Astrocyte of the spinal cord (primary cell): ENCODE measurements around the gene EPG5.

ENCODE experiments used
- DNase-seq: peaks from one replicate; pipeline ENCODE4 v3.0.0; 2011; ENCODE audit warnings: low read depth, low spot score
- H3K4me3 ChIP-seq: 2 replicates; pipeline ENCODE4 v1.5.1; 2011; ENCODE audit warnings: low read depth, mild to moderate bottlenecking, low read length, moderate library complexity
- in situ Hi-C: cut with HindIII; loops from 2 replicates; pipeline ENCODE4 v1.10.0; 2017; ENCODE audit warnings: low sequenced_read_pairs
- TF ChIP-seq, protein P1 (sequence below): IDR thresholded peaks from 2 replicates; pipeline ENCODE4 v1.5.1; 2012; ENCODE audit warnings: low read depth, mild to moderate bottlenecking, low read length, inconsistent platforms

The EPG5 gene

DNA sequence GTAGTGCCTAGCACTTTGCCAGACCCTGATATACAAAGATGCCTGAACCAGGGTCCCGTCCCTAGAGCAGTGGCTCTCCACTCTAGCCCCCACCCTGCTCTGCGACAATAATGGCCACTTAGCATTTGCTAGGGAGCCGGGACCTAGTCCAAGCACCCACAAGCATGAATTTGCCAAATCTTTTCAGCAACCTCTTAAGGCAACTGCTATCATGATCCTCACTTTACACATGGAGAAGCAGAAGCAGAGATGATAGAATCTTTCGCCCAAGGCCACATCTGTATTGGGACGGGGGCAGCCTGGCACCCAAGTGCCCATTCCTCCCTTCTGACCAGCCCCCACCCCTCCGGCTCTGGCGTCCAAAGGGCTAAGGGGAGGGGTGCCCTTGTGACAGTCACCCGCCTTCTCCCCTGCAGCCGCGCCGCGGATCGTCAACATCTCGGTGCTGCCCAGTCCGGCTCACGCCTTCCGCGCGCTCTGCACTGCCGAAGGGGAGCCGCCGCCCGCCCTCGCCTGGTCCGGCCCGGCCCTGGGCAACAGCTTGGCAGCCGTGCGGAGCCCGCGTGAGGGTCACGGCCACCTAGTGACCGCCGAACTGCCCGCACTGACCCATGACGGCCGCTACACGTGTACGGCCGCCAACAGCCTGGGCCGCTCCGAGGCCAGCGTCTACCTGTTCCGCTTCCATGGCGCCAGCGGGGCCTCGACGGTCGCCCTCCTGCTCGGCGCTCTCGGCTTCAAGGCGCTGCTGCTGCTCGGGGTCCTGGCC is 128.6 kb downstream of the EPG5 start:
- no peak for DNase-seq
- in situ Hi-C loops, result no loop called here
- H3K4me3 ChIP-seq, result no peak overlapping the region
- TF ChIP-seq, protein P1, sequence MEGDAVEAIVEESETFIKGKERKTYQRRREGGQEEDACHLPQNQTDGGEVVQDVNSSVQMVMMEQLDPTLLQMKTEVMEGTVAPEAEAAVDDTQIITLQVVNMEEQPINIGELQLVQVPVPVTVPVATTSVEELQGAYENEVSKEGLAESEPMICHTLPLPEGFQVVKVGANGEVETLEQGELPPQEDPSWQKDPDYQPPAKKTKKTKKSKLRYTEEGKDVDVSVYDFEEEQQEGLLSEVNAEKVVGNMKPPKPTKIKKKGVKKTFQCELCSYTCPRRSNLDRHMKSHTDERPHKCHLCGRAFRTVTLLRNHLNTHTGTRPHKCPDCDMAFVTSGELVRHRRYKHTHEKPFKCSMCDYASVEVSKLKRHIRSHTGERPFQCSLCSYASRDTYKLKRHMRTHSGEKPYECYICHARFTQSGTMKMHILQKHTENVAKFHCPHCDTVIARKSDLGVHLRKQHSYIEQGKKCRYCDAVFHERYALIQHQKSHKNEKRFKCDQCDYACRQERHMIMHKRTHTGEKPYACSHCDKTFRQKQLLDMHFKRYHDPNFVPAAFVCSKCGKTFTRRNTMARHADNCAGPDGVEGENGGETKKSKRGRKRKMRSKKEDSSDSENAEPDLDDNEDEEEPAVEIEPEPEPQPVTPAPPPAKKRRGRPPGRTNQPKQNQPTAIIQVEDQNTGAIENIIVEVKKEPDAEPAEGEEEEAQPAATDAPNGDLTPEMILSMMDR, result no peak

DNA sequence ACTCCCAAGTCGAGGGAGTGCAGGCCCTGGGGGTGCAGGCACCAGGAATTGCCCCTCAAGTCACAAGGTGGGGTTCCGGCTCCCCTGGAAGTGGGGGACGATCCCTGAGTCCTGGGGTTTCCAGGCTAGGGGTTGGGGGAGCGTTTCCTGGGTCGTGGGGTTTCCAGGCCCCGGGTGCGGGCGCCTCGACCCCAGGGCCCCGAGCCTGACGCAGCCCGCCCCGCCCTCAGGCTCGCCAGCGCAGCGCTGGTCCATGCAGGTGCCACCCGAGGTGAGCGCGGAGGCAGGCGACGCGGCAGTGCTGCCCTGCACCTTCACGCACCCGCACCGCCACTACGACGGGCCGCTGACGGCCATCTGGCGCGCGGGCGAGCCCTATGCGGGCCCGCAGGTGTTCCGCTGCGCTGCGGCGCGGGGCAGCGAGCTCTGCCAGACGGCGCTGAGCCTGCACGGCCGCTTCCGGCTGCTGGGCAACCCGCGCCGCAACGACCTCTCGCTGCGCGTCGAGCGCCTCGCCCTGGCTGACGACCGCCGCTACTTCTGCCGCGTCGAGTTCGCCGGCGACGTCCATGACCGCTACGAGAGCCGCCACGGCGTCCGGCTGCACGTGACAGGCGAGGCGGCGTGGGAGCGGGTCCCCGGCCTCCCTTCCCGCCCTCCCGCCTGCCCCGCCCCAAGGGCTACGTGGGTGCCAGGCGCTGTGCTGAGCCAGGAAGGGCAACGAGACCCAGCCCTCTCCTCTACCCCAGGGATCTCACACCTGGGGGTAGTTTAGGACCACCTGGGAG is 129.7 kb downstream of the EPG5 start:
- DNase-seq, result peak; percentile 37
- no peak overlapping the region for H3K4me3 ChIP-seq
- TF ChIP-seq, protein P1, result peak; percentile 12
- in situ Hi-C loops, result no loop called here

DNA sequence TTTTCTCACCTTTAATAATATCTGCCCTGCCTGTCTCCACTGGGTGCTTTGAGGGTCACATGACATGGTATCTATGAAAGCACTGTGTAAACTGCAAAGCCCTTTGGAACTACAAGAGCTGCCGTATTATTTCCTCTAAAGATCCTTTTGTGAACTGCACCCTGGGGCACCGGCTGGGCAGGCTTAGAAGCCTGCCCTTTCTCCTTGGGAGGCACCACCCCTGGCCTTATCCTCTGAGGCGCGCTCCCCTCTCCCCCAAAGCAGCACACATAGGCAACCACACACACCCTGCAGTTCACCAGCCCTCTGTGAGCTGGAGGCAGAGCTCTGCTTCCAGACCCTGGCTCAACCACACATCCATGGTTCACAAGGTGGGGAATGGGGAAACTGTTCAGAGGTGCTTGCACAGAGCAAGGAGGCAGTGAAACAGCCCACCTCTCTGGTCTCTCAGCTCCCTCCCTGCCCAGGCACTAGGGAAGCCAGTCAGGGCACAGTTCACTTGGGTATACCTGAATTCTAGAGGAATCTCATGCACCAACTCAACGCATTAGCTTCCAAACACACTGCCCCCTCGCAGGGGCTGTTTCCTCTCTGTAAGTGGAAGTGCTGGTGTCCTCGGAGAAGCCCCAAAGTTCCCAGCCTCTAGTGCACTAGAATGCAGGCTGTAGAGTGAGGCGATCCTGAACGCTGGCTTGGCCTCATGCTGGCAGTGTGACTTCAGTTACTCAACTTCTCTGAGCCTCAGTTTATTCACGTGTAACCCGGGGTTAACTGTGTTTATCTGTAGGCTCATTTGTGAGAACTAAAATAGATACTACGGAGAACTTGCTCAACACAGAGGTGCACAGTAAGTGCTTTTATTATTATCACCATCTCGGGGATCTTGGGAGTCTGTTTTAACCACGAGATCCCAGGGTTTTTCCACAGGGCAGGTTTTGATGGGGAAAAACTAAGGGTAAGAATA is 130.6 kb downstream of the EPG5 start:
- no peak overlapping the region for H3K4me3 ChIP-seq
- DNase-seq, result no peak
- in situ Hi-C loops, result no loop called here
- TF ChIP-seq, protein P1, result no peak

DNA sequence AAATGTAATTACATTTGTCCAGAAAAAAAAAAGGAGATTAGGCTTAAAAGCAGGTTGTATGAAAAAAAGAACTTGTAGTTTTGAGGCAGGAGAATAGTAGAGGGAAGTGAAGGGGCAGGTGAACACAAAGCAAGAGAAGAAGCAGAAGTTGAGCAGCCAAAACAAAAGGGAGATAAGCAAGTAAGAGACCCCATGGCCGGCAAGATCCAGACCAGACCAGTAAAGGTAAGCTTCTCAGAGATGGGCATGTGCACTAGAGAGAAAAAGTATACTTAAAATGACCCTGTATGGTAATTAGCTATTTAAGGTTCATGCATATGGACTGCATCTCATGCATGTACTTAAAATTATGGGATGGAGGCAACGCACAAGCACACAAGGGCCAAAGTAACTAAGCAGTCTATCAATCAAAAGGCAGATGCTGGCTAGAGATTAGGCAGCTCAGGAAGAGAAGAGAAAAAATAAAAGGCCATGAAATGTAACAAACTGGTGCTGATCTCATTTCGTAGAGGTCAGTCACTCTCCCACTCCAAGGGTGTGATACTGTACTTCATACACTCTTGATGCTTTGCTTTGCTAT is 132.0 kb downstream of the EPG5 start:
- TF ChIP-seq, protein P1, result no peak
- in situ Hi-C loops, result no loop called here
- DNase-seq, result no peak

DNA sequence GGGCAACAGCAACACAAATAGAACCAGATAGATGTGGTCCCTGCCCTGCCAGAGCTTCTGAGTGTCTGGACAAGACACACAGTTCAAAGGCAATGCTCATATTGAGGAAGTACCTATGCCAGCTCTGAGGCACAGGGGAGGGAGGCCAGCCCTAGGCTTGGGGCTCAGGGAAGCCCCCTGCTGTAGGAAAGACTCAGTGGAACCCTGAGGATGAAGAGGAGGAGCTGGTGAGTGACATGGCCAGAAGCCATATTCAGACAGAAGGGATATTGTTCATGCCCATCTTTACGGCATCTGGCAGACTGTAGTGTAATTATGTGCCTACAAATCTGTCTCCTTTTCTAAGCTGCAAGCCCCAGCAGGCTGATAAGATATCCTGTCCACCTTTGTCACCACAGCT is 132.8 kb downstream of the EPG5 start:
- in situ Hi-C loops, result no loop called here
- H3K4me3 ChIP-seq, result no peak overlapping the region
- TF ChIP-seq, protein P1, result no peak
- DNase-seq, result no peak

More for the DNA sequence above, 132.0 kb downstream of the EPG5 start:
- H3K4me3 ChIP-seq, result no peak overlapping the region

DNA sequence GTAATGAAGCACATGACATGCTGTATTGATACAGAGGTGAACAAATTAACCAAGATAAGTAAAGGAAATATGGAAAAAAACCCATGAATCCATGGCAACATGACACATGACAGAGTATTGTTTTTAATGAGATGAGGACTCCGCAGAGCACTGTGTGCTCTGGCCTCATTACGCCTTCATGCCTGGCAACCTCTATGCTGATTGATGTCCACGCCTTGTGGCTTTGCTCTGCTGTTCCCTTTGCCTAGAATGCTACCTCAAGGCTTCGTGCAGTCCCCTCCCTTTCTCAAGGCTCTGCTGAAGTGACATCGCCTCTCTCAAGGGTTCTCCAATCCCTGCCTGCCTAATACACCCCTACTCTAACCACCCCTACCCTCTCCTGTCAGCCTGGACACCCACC is 133.3 kb downstream of the EPG5 start:
- TF ChIP-seq, protein P1, result no peak
- no peak overlapping the region for H3K4me3 ChIP-seq
- no peak for DNase-seq
- in situ Hi-C loops, result no loop called here
